Measurements from ENCODE around the gene PABPN1L.

The PABPN1L gene

GRCh38 chr16:88866151-88866920 lies at the start of gene PABPN1L:
PABPN1L (minus strand) TSS chr16:88866660; CDS start chr16:88866606, 54 bp downstream.
- no peak for DNase-seq

- no peak for DNase-seq
These were observed 49.3 kb upstream of the PABPN1L start for GRCh38 chr16:88915639-88916327.

GRCh38 chr16:88914750-88915368 lies 48.4 kb upstream of the PABPN1L start:
- no peak for DNase-seq

- DNase-seq = no peak
These were observed 47.4 kb upstream of the PABPN1L start for GRCh38 chr16:88913870-88914269.

GRCh38 chr16:88913001-88913612 lies 46.6 kb upstream of the PABPN1L start:
- DNase-seq = no peak

- DNase-seq = no peak
These were observed 46.1 kb upstream of the PABPN1L start for GRCh38 chr16:88912556-88912955.

GRCh38 chr16:88911946-88912310 lies 45.5 kb upstream of the PABPN1L start:
- no peak for DNase-seq

GRCh38 chr16:88911136-88911945 lies 44.9 kb upstream of the PABPN1L start:
- no peak for DNase-seq

- DNase-seq = no peak
These were observed 44.0 kb upstream of the PABPN1L start for GRCh38 chr16:88910284-88911135.

- no peak for DNase-seq
These were observed 43.2 kb upstream of the PABPN1L start for GRCh38 chr16:88909431-88910210.

GRCh38 chr16:88908307-88908706 lies 41.8 kb upstream of the PABPN1L start:
- no peak for DNase-seq

GRCh38 chr16:88907768-88908167 lies 41.3 kb upstream of the PABPN1L start:
- DNase-seq = no peak

- DNase-seq = no peak
These were observed 40.2 kb upstream of the PABPN1L start for GRCh38 chr16:88906535-88907105.

GRCh38 chr16:88906020-88906419 lies 39.6 kb upstream of the PABPN1L start:
- DNase-seq = no peak

GRCh38 chr16:88905563-88905962 lies 39.1 kb upstream of the PABPN1L start:
- DNase-seq = no peak

- no peak for DNase-seq
These were observed 38.4 kb upstream of the PABPN1L start for GRCh38 chr16:88904676-88905365.

- DNase-seq = no peak
These were observed 36.8 kb upstream of the PABPN1L start for GRCh38 chr16:88903267-88903666.

GRCh38 chr16:88902744-88903143 lies 36.3 kb upstream of the PABPN1L start:
- DNase-seq = no peak

GRCh38 chr16:88901718-88902337 lies 35.4 kb upstream of the PABPN1L start:
- no peak for DNase-seq
